Gastrocnemius medialis (tissue), 4 donors: ENCODE results near the gene CTIF. TPM values are rescaled to one million over a fixed set of nuclear protein-coding genes. Genes with fewer than 3 reads are reported as not detected.

Experiments
- ATAC-seq, 2 donors: fragments of 150-250 bp; one replicate each; pipeline ENCODE4 v1.9.1; 2016
- DNase-seq, 2 donors: peaks; one replicate each; pipeline ENCODE4 v3.0.0-alpha.2; 2019
- H3K27ac ChIP-seq, 4 donors: fragments of 200-600 bp; sonication (generic); 1 replicate in 1 of 4; 2 replicates in 3 of 4; pipeline ENCODE4 v1.5.1; 2016 to 2018; ENCODE audit warnings: mild to moderate bottlenecking in 2 of 4, moderate library complexity in 1 of 4
- H3K27me3 ChIP-seq, 3 donors: fragments of 200-600 bp; sonication (generic) in 2 of 3; 1 replicate in 1 of 3; 2 replicates in 2 of 3; pipeline versions ENCODE4 v1.5.1 to v1.6.0; 2016 to 2019; ENCODE audit warnings: mild to moderate bottlenecking in 1 of 3, moderate library complexity in 1 of 3
- H3K36me3 ChIP-seq, 2 donors: fragments of 200-600 bp; sonication (generic) in 1 of 2; one replicate each; pipeline ENCODE4 v1.5.1; 2017 to 2018
- H3K4me1 ChIP-seq, 2 donors: fragments of 200-600 bp; sonication (generic) in 1 of 2; one replicate each; pipeline ENCODE4 v1.5.1; 2016 to 2017; ENCODE audit warnings: mild to moderate bottlenecking in 2 of 2
- H3K4me3 ChIP-seq, 4 donors: fragments of 200-600 bp; sonication (generic) in 3 of 4; 1 replicate in 1 of 4; 2 replicates in 3 of 4; pipeline ENCODE4 v1.5.1; 2016 to 2019; ENCODE audit warnings: mild to moderate bottlenecking in 2 of 4
- H3K9me3 ChIP-seq, 3 donors: fragments of 200-600 bp; sonication (generic) in 2 of 3; 1 replicate in 1 of 3; 2 replicates in 2 of 3; pipeline ENCODE4 v1.5.1; 2016 to 2019
- CTCF ChIP-seq, 5 experiments: fragments of 450-650 bp in 3 of 5; fragments of 200-600 bp in 2 of 5; sonication (generic) in 2 of 5; IDR thresholded peaks in 4 of 5; conservative IDR thresholded peaks in 1 of 5; 1 replicate in 4 of 5; 2 replicates in 1 of 5; pipeline ENCODE4 v1.5.1; 2016 to 2019; ENCODE audit warnings: antibody characterized with exemption in 5 of 5, mild to moderate bottlenecking in 3 of 5, moderate library complexity in 3 of 5
- POLR2A ChIP-seq, 2 donors: fragments of 450-650 bp; IDR thresholded peaks; one replicate each; pipeline ENCODE4 v1.6.1; 2017; ENCODE audit warnings: antibody characterized with exemption in 2 of 2, mild to moderate bottlenecking in 2 of 2, moderate library complexity in 2 of 2
- in situ Hi-C, 4 donors: fragments of 200-750 bp; cut with MboI; loops; one replicate each; pipeline versions ENCODE4 v1.15.0 to v1.8.0; 2017; ENCODE audit warnings: low sequenced_read_pairs in 4 of 4
- intact Hi-C: fragments of 100-400 bp; cut with DNase I; formaldehyde crosslinking; loops from one replicate; pipeline ENCODE4 v1.15.1; 2023; ENCODE audit warnings: low total_unique reads
- total RNA-seq, 4 donors: library from RNA; depleted of rRNA; stranded (reverse); fragments of >200 nt; gene quantifications; one replicate each; pipeline versions ENCODE4 v1.1.0 to v1.2.3, GENCODE V29; 2016

Gene CTIF
- total RNA-seq, 4 donors from 2014 or later, result 20.2 to 35.4 (median 23.1) TPM

- no peak for DNase-seq
- Histone ChIP-seq H3K4me1 (peaks cover 35 to 41% of the 10 kb centered on the region in 2 donors), H3K27me3 (no peaks in the 10 kb centered on the region), H3K9me3 (no peaks in the 10 kb centered on the region), H3K4me3 (no peak overlapping the region), H3K36me3 (no peaks in the 10 kb centered on the region), H3K27ac (peak overlapping the region in 3 of 4 donors; percentile 11 to 61 (median 45))
- in situ Hi-C loops, result no loop called here
- intact Hi-C loops, result loop anchor here (5.0 kb wide), 2 partner anchors 54 to 61 kb away; no protein-coding TSS in a partner anchor
- no peak for ATAC-seq
- TF ChIP-seq CTCF (IDR thresholded peaks at IDR 0.05 in 4 of 5, conservative IDR thresholded peaks at IDR 0.05 in 1 of 5) (no peak), POLR2A (IDR thresholded peaks at IDR 0.05) (no peak)
These were observed 62.5 kb downstream of the CTIF start for GRCh38 chr18:48601343-48601742.

GRCh38 chr18:48602759-48603390, 64.0 kb downstream of the CTIF start:
- Histone ChIP-seq H3K27ac (no peak overlapping the region), H3K27me3 (no peaks in the 10 kb centered on the region), H3K4me1 (peaks cover 44 to 46% of the 10 kb centered on the region in 2 donors), H3K4me3 (no peak overlapping the region), H3K36me3 (no peaks in the 10 kb centered on the region), H3K9me3 (no peaks in the 10 kb centered on the region)
- ATAC-seq (no peak), DNase-seq (no peak)
- in situ Hi-C loops, result no loop called here
- intact Hi-C loops, result loop anchor here (5.0 kb wide), 2 partner anchors 56 to 59 kb away; no protein-coding TSS in a partner anchor
- no peak for TF ChIP-seq CTCF (IDR thresholded peaks at IDR 0.05 in 4 of 5, conservative IDR thresholded peaks at IDR 0.05 in 1 of 5)
- no peak for TF ChIP-seq POLR2A (IDR thresholded peaks at IDR 0.05)

- no peak for DNase-seq
- intact Hi-C loops, result no loop called here
- Histone ChIP-seq H3K36me3 (no peaks in the 10 kb centered on the region), H3K9me3 (no peaks in the 10 kb centered on the region), H3K4me1 (peaks cover 37 to 48% of the 10 kb centered on the region in 2 donors), H3K27me3 (no peaks in the 10 kb centered on the region), H3K4me3 (no peak overlapping the region), H3K27ac (no peak overlapping the region)
- in situ Hi-C loops, result no loop called here
- ATAC-seq, result no peak
- no peak for TF ChIP-seq CTCF (IDR thresholded peaks at IDR 0.05 in 4 of 5, conservative IDR thresholded peaks at IDR 0.05 in 1 of 5)
- no peak for TF ChIP-seq POLR2A (IDR thresholded peaks at IDR 0.05)
These were observed 66.6 kb downstream of the CTIF start for GRCh38 chr18:48605408-48605845.

GRCh38 chr18:48607056-48607984, 68.5 kb downstream of the CTIF start:
- intact Hi-C loops, result no loop called here
- ATAC-seq, result peak; percentile 39 to 68
- Histone ChIP-seq H3K9me3 (no peaks in the 10 kb centered on the region), H3K27me3 (no peaks in the 10 kb centered on the region), H3K27ac (no peak overlapping the region), H3K4me3 (no peak overlapping the region), H3K36me3 (no peaks in the 10 kb centered on the region), H3K4me1 (peaks cover 31 to 41% of the 10 kb centered on the region in 2 donors)
- TF ChIP-seq CTCF (IDR thresholded peaks at IDR 0.05 in 4 of 5, conservative IDR thresholded peaks at IDR 0.05 in 1 of 5) (no peak), POLR2A (IDR thresholded peaks at IDR 0.05) (no peak)
- DNase-seq, result peak in 1 of 2 donors; percentile 32
- in situ Hi-C loops, result no loop called here
